GM21737 (cell line): ENCODE results near the gene WDTC1.
"Not testable (repeated sequence)": the region's sequence is repeated elsewhere in the genome, so short reads cannot be mapped to it uniquely, and the experiment has no call there.

ENCODE experiments used
- ATAC-seq: cut with Tn5 transposase; IDR thresholded peaks from one replicate; pipeline ENCODE4 v1.9.1; 2021; ENCODE audit warnings: mild to moderate bottlenecking, moderate library complexity; ENCODE audit not compliant: unreplicated experiment

WDTC1 gene

GRCh38 chr1:27246194-27246593 lies 11.8 kb downstream of the WDTC1 start:
- ATAC-seq, result no peak

- ATAC-seq, result peak; percentile 49
Observed at GRCh38 chr1:27253596-27253995, 19.2 kb downstream of the WDTC1 start.

GRCh38 chr1:27255136-27255535 lies 20.7 kb downstream of the WDTC1 start:
- no peak for ATAC-seq

GRCh38 chr1:27257155-27257554 lies 22.7 kb downstream of the WDTC1 start:
- ATAC-seq, result no peak

GRCh38 chr1:27258598-27258997 lies 24.2 kb downstream of the WDTC1 start:
- no peak for ATAC-seq

GRCh38 chr1:27267153-27267552 lies 32.7 kb downstream of the WDTC1 start:
- no peak for ATAC-seq

GRCh38 chr1:27269276-27269675 lies 34.8 kb downstream of the WDTC1 start:
- ATAC-seq, result no peak

GRCh38 chr1:27274204-27274603 lies 39.8 kb downstream of the WDTC1 start:
- no peak for ATAC-seq

- ATAC-seq, result no peak
Observed at GRCh38 chr1:27275696-27276095, 41.3 kb downstream of the WDTC1 start.

- no peak for ATAC-seq
Observed at GRCh38 chr1:27284425-27285273, 50.2 kb downstream of the WDTC1 start.

GRCh38 chr1:27285274-27285660 lies 50.8 kb downstream of the WDTC1 start:
- no peak for ATAC-seq

GRCh38 chr1:27285821-27286220 lies 51.4 kb downstream of the WDTC1 start:
- ATAC-seq, result not testable (repeated sequence)

GRCh38 chr1:27289125-27289524 lies 54.7 kb downstream of the WDTC1 start:
- ATAC-seq, result not testable (repeated sequence)

GRCh38 chr1:27290581-27290980 lies 56.1 kb downstream of the WDTC1 start:
- ATAC-seq, result no peak

GRCh38 chr1:27292106-27292505 lies 57.7 kb downstream of the WDTC1 start:
- no peak for ATAC-seq

GRCh38 chr1:27293915-27294314 lies 59.5 kb downstream of the WDTC1 start:
- ATAC-seq, result no peak

GRCh38 chr1:27296773-27297291 lies 62.4 kb downstream of the WDTC1 start:
- no peak for ATAC-seq

GRCh38 chr1:27297903-27298302 lies 63.5 kb downstream of the WDTC1 start:
- no peak for ATAC-seq

- ATAC-seq, result no peak
Observed at GRCh38 chr1:27298632-27299384, 64.4 kb downstream of the WDTC1 start.

- no peak for ATAC-seq
Observed at GRCh38 chr1:27299385-27300271, 65.2 kb downstream of the WDTC1 start.
